Suprapubic skin (tissue), 3 donors: Measurements from ENCODE around the gene CFAP65.

Source experiments
- POLR2A ChIP-seq, 2 donors: fragments of 450-650 bp; IDR thresholded peaks; one replicate each; pipeline ENCODE4 v1.6.1; 2017; ENCODE audit warnings: antibody characterized with exemption in 2 of 2, mild to moderate bottlenecking in 2 of 2, moderate library complexity in 2 of 2
- TF ChIP-seq, protein P1 (sequence below), 2 donors: fragments of 200-600 bp in 1 of 2; fragments of 450-650 bp in 1 of 2; sonication (generic) in 1 of 2; IDR thresholded peaks; one replicate each; pipeline ENCODE4 v1.5.1; 2016 to 2019; ENCODE audit warnings: antibody characterized with exemption in 2 of 2, mild to moderate bottlenecking in 1 of 2, moderate library complexity in 1 of 2

- no peak for TF ChIP-seq POLR2A (IDR thresholded peaks at IDR 0.05)
- TF ChIP-seq, protein P1, sequence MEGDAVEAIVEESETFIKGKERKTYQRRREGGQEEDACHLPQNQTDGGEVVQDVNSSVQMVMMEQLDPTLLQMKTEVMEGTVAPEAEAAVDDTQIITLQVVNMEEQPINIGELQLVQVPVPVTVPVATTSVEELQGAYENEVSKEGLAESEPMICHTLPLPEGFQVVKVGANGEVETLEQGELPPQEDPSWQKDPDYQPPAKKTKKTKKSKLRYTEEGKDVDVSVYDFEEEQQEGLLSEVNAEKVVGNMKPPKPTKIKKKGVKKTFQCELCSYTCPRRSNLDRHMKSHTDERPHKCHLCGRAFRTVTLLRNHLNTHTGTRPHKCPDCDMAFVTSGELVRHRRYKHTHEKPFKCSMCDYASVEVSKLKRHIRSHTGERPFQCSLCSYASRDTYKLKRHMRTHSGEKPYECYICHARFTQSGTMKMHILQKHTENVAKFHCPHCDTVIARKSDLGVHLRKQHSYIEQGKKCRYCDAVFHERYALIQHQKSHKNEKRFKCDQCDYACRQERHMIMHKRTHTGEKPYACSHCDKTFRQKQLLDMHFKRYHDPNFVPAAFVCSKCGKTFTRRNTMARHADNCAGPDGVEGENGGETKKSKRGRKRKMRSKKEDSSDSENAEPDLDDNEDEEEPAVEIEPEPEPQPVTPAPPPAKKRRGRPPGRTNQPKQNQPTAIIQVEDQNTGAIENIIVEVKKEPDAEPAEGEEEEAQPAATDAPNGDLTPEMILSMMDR (IDR thresholded peaks at IDR 0.05), result no peak
These were observed 18.2 kb downstream of the CFAP65 start for GRCh38 chr2:219023045-219023605.
